ENCODE measurements around the gene CCDC9B.

The CCDC9B gene

DNA sequence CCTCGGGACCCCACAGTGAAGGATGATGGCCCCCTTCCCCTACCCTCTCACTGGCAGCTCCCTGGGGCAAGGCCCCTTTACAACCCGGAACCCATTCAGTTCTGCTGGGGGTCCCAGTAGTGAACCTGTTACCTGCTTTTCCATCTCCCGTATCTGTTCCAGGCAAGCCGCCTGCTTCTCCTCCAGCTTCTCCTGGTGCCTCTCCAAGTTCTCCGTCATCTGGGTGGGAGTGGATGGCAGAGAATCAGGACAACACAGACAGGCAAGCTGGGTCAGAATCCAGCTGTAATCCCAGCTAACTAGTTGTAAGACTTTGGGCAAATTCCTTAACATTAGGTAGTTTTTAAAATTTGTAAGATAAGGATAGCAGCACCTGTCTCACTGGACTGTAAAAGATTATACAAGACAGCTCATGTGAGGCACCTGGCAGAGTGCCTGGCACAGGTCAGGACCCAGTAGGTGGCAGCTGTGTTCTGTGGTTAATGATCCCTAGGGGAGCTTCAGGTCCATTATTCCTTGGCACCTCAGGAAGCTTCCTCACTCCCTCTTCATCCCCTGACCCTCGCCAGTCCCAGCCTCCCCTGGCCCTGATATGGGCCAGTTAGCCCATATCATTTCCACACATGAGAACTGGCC, 51.5 kb downstream of the CCDC9B start:
- DNase-seq (ENCODE audit: low spot score): no peak

- DNase-seq (ENCODE audit: low spot score): no peak
These were observed 52.8 kb downstream of the CCDC9B start for GRCh38 chr15:40287968-40288367.

GRCh38 chr15:40287505-40287904, 53.2 kb downstream of the CCDC9B start:
- no peak for DNase-seq (ENCODE audit: low spot score)

DNA sequence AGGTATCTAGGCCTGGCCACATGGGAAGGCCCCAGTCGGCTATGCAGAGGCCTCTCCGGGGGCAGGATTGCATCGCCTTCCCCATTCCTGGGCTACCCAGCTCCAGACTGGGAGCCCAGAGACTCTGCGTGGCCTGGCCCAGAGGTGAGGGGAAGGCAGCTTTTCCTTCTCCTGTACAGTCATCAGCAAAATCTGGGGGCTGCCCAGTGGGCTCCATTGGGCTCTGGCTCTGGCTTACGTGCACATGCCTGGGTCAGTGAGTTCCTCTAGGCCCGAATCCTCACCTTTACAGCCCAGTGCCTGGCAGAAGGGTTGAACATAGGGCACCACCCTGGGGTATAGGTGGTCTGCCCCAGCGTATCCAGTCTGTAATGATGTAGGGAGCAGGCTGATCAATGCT, 53.9 kb downstream of the CCDC9B start:
- no peak for DNase-seq (ENCODE audit: low spot score)

- DNase-seq (ENCODE audit: low spot score): no peak
These were observed 54.6 kb downstream of the CCDC9B start for GRCh38 chr15:40286061-40286532.

DNA sequence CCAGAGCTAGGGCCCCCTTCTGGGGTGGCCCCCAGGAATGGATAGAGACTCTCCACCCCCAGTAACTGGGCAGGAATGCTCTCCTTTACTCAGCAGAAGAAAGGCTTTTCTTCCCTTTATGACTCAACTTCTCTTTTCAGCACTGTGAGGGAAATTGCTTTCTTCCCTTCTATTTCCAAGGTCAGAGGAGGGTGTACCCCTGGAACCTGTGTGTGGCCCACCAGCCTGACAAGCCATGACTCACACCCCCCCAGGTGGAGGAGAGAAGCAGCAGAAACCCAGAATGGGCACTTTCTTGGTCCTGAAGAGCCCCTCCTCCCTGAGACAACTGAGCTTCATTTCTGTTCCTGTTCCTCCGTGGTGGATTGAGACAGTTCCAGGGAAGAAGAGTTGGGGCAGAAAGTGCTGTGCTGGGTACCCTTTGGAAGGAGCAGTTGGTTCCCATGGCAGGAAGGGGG, 55.2 kb downstream of the CCDC9B start:
- DNase-seq (ENCODE audit: low spot score): no peak

GRCh38 chr15:40285151-40285550, 55.6 kb downstream of the CCDC9B start:
- no peak for DNase-seq (ENCODE audit: low spot score)

GRCh38 chr15:40283615-40284300, 57.0 kb downstream of the CCDC9B start:
- no peak for DNase-seq (ENCODE audit: low spot score)

- DNase-seq (ENCODE audit: low spot score): no peak
These were observed 57.7 kb downstream of the CCDC9B start, which contains the start of gene ANKRD63 for GRCh38 chr15:40282869-40283614. Gene ANKRD63, minus strand, starts transcription at chr15:40283064. Its CDS starts 478 bp downstream, at chr15:40282586.

GRCh38 chr15:40282147-40282868, 58.4 kb downstream of the CCDC9B start:
- no peak for DNase-seq (ENCODE audit: low spot score)

DNA sequence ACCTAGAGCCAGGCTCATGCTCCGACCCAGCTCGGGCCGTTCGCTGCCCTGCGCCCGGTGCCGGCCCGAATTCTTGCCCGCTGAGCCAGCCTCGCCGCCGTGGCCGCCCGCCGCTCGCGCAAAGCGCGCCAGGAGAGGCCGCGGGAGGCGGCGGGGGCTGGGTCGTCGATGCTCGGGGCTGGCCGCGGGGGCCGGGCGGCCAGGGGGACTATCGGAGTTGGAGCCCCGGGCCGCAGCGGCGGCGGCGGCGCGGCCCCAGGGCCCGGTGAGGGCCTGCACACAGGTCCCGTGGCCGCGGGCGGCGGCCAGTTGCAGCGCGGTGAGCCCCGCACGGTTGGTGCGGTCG, 59.0 kb downstream of the CCDC9B start:
- no peak for DNase-seq (ENCODE audit: low spot score)

All from pons (tissue), 1 donor.